Measurements from ENCODE around the gene DIAPH2.

DIAPH2 gene

GRCh38 chrX:96982161-96982560 is 297.5 kb downstream of the DIAPH2 start:
- no peak for DNase-seq

- DNase-seq: no peak
These were observed 299.9 kb downstream of the DIAPH2 start for GRCh38 chrX:96984538-96984937.

- no peak for DNase-seq
These were observed 300.4 kb downstream of the DIAPH2 start for GRCh38 chrX:96985046-96985445.

GRCh38 chrX:96987228-96987627 is 302.6 kb downstream of the DIAPH2 start:
- DNase-seq: no peak

- no peak for DNase-seq
These were observed 305.4 kb downstream of the DIAPH2 start for GRCh38 chrX:96989830-96990571.

GRCh38 chrX:96994093-96994492 is 309.5 kb downstream of the DIAPH2 start:
- DNase-seq: no peak

- DNase-seq: no peak
These were observed 312.6 kb downstream of the DIAPH2 start for GRCh38 chrX:96997196-96997595.

GRCh38 chrX:97000682-97001368 is 316.2 kb downstream of the DIAPH2 start:
- DNase-seq: no peak

GRCh38 chrX:97006167-97006566 is 321.5 kb downstream of the DIAPH2 start:
- DNase-seq: no peak

GRCh38 chrX:97009391-97009790 is 324.7 kb downstream of the DIAPH2 start:
- DNase-seq: no peak

- no peak for DNase-seq
These were observed 326.9 kb downstream of the DIAPH2 start for GRCh38 chrX:97011540-97011939.

GRCh38 chrX:97016106-97016505 is 331.5 kb downstream of the DIAPH2 start:
- DNase-seq: no peak

- no peak for DNase-seq
These were observed 337.0 kb downstream of the DIAPH2 start for GRCh38 chrX:97021680-97022079.

- DNase-seq: no peak
These were observed 341.8 kb downstream of the DIAPH2 start for GRCh38 chrX:97026406-97026805.

GRCh38 chrX:97027384-97027922 is 342.8 kb downstream of the DIAPH2 start:
- no peak for DNase-seq

GRCh38 chrX:97030463-97030862 is 345.8 kb downstream of the DIAPH2 start:
- no peak for DNase-seq

GRCh38 chrX:97030947-97031346 is 346.3 kb downstream of the DIAPH2 start:
- DNase-seq: no peak

- DNase-seq: no peak
These were observed 354.9 kb downstream of the DIAPH2 start for GRCh38 chrX:97039363-97040029.

GRCh38 chrX:97045470-97045869 is 360.8 kb downstream of the DIAPH2 start:
- DNase-seq: no peak

GRCh38 chrX:97046867-97047266 is 362.2 kb downstream of the DIAPH2 start:
- DNase-seq: no peak

- DNase-seq: no peak
These were observed 365.8 kb downstream of the DIAPH2 start for GRCh38 chrX:97050392-97050791.

- DNase-seq: no peak
These were observed 372.8 kb downstream of the DIAPH2 start for GRCh38 chrX:97057349-97057909.

GRCh38 chrX:97060020-97060419 is 375.4 kb downstream of the DIAPH2 start:
- no peak for DNase-seq

Data from activated naive CD4-positive, alpha-beta T cell (primary cell).